HepG2 (cell line): ENCODE data around the gene PLET1.

ENCODE experiments used
- ATF1 ChIP-seq: IDR thresholded peaks from 2 replicates; pipeline ENCODE4 v1.6.1; 2016; ENCODE audit warnings: mild to moderate bottlenecking, control low read depth
- E2F5 ChIP-seq: sonication (generic); formaldehyde crosslinking; conservative IDR thresholded peaks from 2 replicates; pipeline ENCODE4 v1.4.0; 2020; ENCODE audit warnings: missing genetic modification reagents
- EED ChIP-seq: sonication (generic); formaldehyde crosslinking; IDR thresholded peaks from 2 replicates; pipeline ENCODE4 v1.5.0; 2020; ENCODE audit warnings: mild to moderate bottlenecking, missing genetic modification reagents
- ELF3 ChIP-seq: IDR thresholded peaks from 2 replicates; pipeline ENCODE4 v1.6.1; 2016; ENCODE audit warnings: missing genetic modification reagents, missing compliant biosample characterization
- JUND ChIP-seq: sonication (generic); formaldehyde crosslinking; IDR thresholded peaks from 2 replicates; pipeline ENCODE4 v1.8.0; 2022; ENCODE audit warnings: mild to moderate bottlenecking, missing genetic modification reagents
- LCORL ChIP-seq, 2 experiments: fragments of 450-650 bp in 1 of 2; sonication (generic) in 1 of 2; formaldehyde crosslinking in 1 of 2; IDR thresholded peaks; 2 replicates each; pipeline versions ENCODE4 v1.5.0 to v1.6.1; 2017 to 2020; ENCODE audit warnings: antibody characterized with exemption in 1 of 2, missing genetic modification reagents in 1 of 2
- ZBTB2 ChIP-seq: sonication (generic); formaldehyde crosslinking; IDR thresholded peaks from 2 replicates; pipeline ENCODE4 v1.8.0; 2022; ENCODE audit warnings: low read depth, missing genetic modification reagents
- ZBTB40 ChIP-seq, 2 experiments: fragments of 450-650 bp in 1 of 2; sonication (generic) in 1 of 2; formaldehyde crosslinking in 1 of 2; IDR thresholded peaks; 2 replicates each; pipeline versions ENCODE4 v1.6.1 to v1.8.0; 2016 to 2022; ENCODE audit warnings: antibody characterized with exemption in 1 of 2, mild to moderate bottlenecking in 1 of 2, missing genetic modification reagents in 1 of 2
- ZNF143 ChIP-seq: sonication (generic); formaldehyde crosslinking; IDR thresholded peaks from 2 replicates; pipeline ENCODE4 v1.4.0; 2020; ENCODE audit warnings: missing genetic modification reagents
- ZNF362 ChIP-seq: sonication (generic); formaldehyde crosslinking; IDR thresholded peaks from 2 replicates; pipeline ENCODE4 v1.4.0; 2020; ENCODE audit warnings: missing genetic modification reagents, mild to moderate bottlenecking, borderline replicate concordance
- ZNF776 ChIP-seq: sonication (generic); formaldehyde crosslinking; IDR thresholded peaks from 2 replicates; pipeline ENCODE4 v1.4.0; 2020; ENCODE audit warnings: mild to moderate bottlenecking, missing genetic modification reagents
- ZSCAN21 ChIP-seq: sonication (generic); formaldehyde crosslinking; IDR thresholded peaks from 2 replicates; pipeline ENCODE4 v1.8.0; 2022; ENCODE audit warnings: mild to moderate bottlenecking, missing genetic modification reagents, moderate library complexity, borderline replicate concordance

GRCh38 chr11:112294688-112295340, 34.2 kb upstream of the PLET1 start:
- TF ChIP-seq ELF3 (CRISPR knock-in tag) (no peak), ZNF143 (CRISPR knock-in tag) (no peak), ZSCAN21 (CRISPR knock-in tag) (no peak), ZNF776 (no peak), ATF1 (no peak), JUND (CRISPR knock-in tag) (no peak), ZNF362 (no peak), LCORL (IDR thresholded peaks at IDR 0.05) (no peak), LCORL (CRISPR knock-in tag; IDR thresholded peaks at IDR 0.05) (no peak), EED (no peak), ZBTB40 (IDR thresholded peaks at IDR 0.05) (no peak), ZBTB40 (CRISPR knock-in tag; IDR thresholded peaks at IDR 0.05) (no peak), ZBTB2 (CRISPR knock-in tag) (no peak), E2F5 (CRISPR knock-in tag) (no peak)
